Measurements from ENCODE around the gene SLC38A4. TPM values are rescaled to one million over a fixed set of nuclear protein-coding genes. Genes with fewer than 3 reads are reported as not detected.
"Not testable (repeated sequence)": the region's sequence is repeated elsewhere in the genome, so short reads cannot be mapped to it uniquely, and the experiment has no call there.

SLC38A4 gene
- total and polyA plus RNA-seq, 2 donors (not counting 1 experiment from before 2014, with no cell fraction given): not detected

- intact Hi-C loops (cut with micrococcal nuclease): no loop called here
- CTCF ChIA-PET: no interaction called here
- Histone ChIP-seq H2AFZ (ENCODE audit: insufficient read depth, low read depth, low read length, poor library complexity, severe bottlenecking) (no peak overlapping the region), H3K4me1 (ENCODE audit: control insufficient read depth in 2 of 2, insufficient read depth in 2 of 2, low read length in 2 of 2) (no peaks in the 10 kb centered on the region), H3K27me3 (replicated peaks in 1 of 4; ENCODE audit: control extremely low read depth in 1 of 4, control insufficient read depth in 3 of 4, insufficient read depth in 4 of 4, low read length in 3 of 4) (no peaks in the 10 kb centered on the region), H3K9ac (ENCODE audit: low read length) (no peak overlapping the region), H4K20me1 (ENCODE audit: control insufficient read depth, insufficient read depth, low read length, poor library complexity, severe bottlenecking) (no peaks in the 10 kb centered on the region), H3K36me3 (replicated peaks in 1 of 2; ENCODE audit: control extremely low read depth in 1 of 2, control insufficient read depth in 1 of 2, extremely low read depth in 1 of 2, insufficient read depth in 2 of 2, low read length in 1 of 2) (no peaks in the 10 kb centered on the region), H3K9me3 (ENCODE audit: control extremely low read depth in 1 of 3, control insufficient read depth in 2 of 3, insufficient read depth in 1 of 3, low read length in 2 of 3) (peaks cover 0 to 28% (median 4%) of the 10 kb centered on the region in 3 donors), H3K4me2 (replicated peaks; ENCODE audit: low read depth, low read length, poor library complexity, severe bottlenecking) (no peak overlapping the region), H3K79me2 (ENCODE audit: control insufficient read depth, insufficient read depth, low read length) (no peaks in the 10 kb centered on the region), H3K27ac (ENCODE audit: low read length in 2 of 2) (no peak overlapping the region), H3K4me3 (ENCODE audit: control extremely low read depth in 1 of 5, extremely low read depth in 1 of 5, insufficient read depth in 1 of 5, low read depth in 2 of 5, low read length in 4 of 5) (no peak overlapping the region)
- H3K9me3 Mint-ChIP-seq (ENCODE audit: insufficient read depth): peaks cover 5% of the 10 kb centered on the region
- TF ChIP-seq EZH2 (IDR thresholded peaks at IDR 0.05; ENCODE audit: borderline replicate concordance, insufficient read depth, low read depth, low read length, poor library complexity, severe bottlenecking): no peak
- TF ChIP-seq, protein P1, sequence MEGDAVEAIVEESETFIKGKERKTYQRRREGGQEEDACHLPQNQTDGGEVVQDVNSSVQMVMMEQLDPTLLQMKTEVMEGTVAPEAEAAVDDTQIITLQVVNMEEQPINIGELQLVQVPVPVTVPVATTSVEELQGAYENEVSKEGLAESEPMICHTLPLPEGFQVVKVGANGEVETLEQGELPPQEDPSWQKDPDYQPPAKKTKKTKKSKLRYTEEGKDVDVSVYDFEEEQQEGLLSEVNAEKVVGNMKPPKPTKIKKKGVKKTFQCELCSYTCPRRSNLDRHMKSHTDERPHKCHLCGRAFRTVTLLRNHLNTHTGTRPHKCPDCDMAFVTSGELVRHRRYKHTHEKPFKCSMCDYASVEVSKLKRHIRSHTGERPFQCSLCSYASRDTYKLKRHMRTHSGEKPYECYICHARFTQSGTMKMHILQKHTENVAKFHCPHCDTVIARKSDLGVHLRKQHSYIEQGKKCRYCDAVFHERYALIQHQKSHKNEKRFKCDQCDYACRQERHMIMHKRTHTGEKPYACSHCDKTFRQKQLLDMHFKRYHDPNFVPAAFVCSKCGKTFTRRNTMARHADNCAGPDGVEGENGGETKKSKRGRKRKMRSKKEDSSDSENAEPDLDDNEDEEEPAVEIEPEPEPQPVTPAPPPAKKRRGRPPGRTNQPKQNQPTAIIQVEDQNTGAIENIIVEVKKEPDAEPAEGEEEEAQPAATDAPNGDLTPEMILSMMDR (IDR thresholded peaks at IDR 0.05): no peak
- no peak overlapping the region for H3K27ac Mint-ChIP-seq
- no peak for ATAC-seq (ENCODE audit: low read depth)
- H3K4me1 Mint-ChIP-seq: no peaks in the 10 kb centered on the region
- H3K4me3 Mint-ChIP-seq: no peak overlapping the region
- H3K27me3 Mint-ChIP-seq: no peaks in the 10 kb centered on the region
- POLR2A ChIA-PET: no interaction called here
- DNase-seq: no peak
These were observed 31.7 kb upstream of the SLC38A4 start for GRCh38 chr12:46857486-46857885.

DNA sequence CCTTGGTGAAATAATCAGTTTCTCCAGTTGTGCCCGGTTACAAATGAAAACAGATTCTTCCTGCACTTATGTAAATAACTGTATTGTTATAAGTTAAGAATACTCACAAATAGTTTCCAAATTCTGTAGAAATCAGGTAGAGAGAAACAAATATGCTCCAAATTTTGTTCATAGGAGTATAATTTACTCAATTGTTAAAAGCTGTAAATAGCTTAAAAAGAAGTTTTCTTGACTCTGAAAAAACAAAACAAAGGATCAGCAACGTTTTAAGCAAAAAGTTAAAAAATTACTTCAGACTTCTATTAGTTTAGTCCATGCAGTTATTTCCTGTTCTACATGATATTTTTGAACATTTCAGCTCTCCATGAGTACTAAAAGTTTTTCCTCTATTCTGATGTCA, 30.0 kb upstream of the SLC38A4 start:
- no peaks in the 10 kb centered on the region for H3K79me2 ChIP-seq (ENCODE audit: control insufficient read depth, insufficient read depth, low read length)
- H3K4me1 ChIP-seq (ENCODE audit: control insufficient read depth in 2 of 2, insufficient read depth in 2 of 2, low read length in 2 of 2): no peaks in the 10 kb centered on the region
- CTCF ChIA-PET: no interaction called here
- H3K4me3 ChIP-seq (ENCODE audit: control extremely low read depth in 1 of 5, extremely low read depth in 1 of 5, insufficient read depth in 1 of 5, low read depth in 2 of 5, low read length in 4 of 5): no peak overlapping the region
- no peak overlapping the region for H3K27ac ChIP-seq (ENCODE audit: low read length in 2 of 2)
- POLR2A ChIA-PET: no interaction called here
- H3K9ac ChIP-seq (ENCODE audit: low read length): no peak overlapping the region
- H3K4me2 ChIP-seq (replicated peaks; ENCODE audit: low read depth, low read length, poor library complexity, severe bottlenecking): no peak overlapping the region
- no peaks in the 10 kb centered on the region for H3K36me3 ChIP-seq (replicated peaks in 1 of 2; ENCODE audit: control extremely low read depth in 1 of 2, control insufficient read depth in 1 of 2, extremely low read depth in 1 of 2, insufficient read depth in 2 of 2, low read length in 1 of 2)
- Mint-ChIP-seq H3K9me3 (ENCODE audit: insufficient read depth) (peaks cover 5% of the 10 kb centered on the region), H3K27ac (no peak overlapping the region), H3K4me1 (no peaks in the 10 kb centered on the region), H3K27me3 (no peaks in the 10 kb centered on the region), H3K4me3 (no peak overlapping the region)
- WGBS (ENCODE audit: insufficient coverage): no CpG with 5 or more reads among the region's 2 CpGs
- ATAC-seq (ENCODE audit: low read depth): no peak
- intact Hi-C loops (cut with micrococcal nuclease): no loop called here
- H3K9me3 ChIP-seq (ENCODE audit: control extremely low read depth in 1 of 3, control insufficient read depth in 2 of 3, insufficient read depth in 1 of 3, low read length in 2 of 3): peaks cover 0 to 28% (median 4%) of the 10 kb centered on the region in 3 donors
- DNase-seq: peak; percentile 3
- no peak overlapping the region for H2AFZ ChIP-seq (ENCODE audit: insufficient read depth, low read depth, low read length, poor library complexity, severe bottlenecking)
- H4K20me1 ChIP-seq (ENCODE audit: control insufficient read depth, insufficient read depth, low read length, poor library complexity, severe bottlenecking): no peaks in the 10 kb centered on the region
- TF ChIP-seq EZH2 (IDR thresholded peaks at IDR 0.05; ENCODE audit: borderline replicate concordance, insufficient read depth, low read depth, low read length, poor library complexity, severe bottlenecking): no peak
- TF ChIP-seq, protein P1 (IDR thresholded peaks at IDR 0.05): no peak
- H3K27me3 ChIP-seq (replicated peaks in 1 of 4; ENCODE audit: control extremely low read depth in 1 of 4, control insufficient read depth in 3 of 4, insufficient read depth in 4 of 4, low read length in 3 of 4): no peaks in the 10 kb centered on the region

- not testable (repeated sequence) for H3K27me3 Mint-ChIP-seq
These were observed 28.4 kb upstream of the SLC38A4 start for GRCh38 chr12:46854188-46854587.

More at GRCh38 chr12:46854188-46854587, 28.4 kb upstream of the SLC38A4 start:
- H2AFZ ChIP-seq (ENCODE audit: insufficient read depth, low read depth, low read length, poor library complexity, severe bottlenecking); H3K9me3 Mint-ChIP-seq (ENCODE audit: insufficient read depth); H3K4me2 ChIP-seq (replicated peaks; ENCODE audit: low read depth, low read length, poor library complexity, severe bottlenecking); ATAC-seq (ENCODE audit: low read depth); H4K20me1 ChIP-seq (ENCODE audit: control insufficient read depth, insufficient read depth, low read length, poor library complexity, severe bottlenecking); H3K4me1 ChIP-seq (ENCODE audit: control insufficient read depth in 2 of 2, insufficient read depth in 2 of 2, low read length in 2 of 2); H3K36me3 ChIP-seq (replicated peaks in 1 of 2; ENCODE audit: control extremely low read depth in 1 of 2, control insufficient read depth in 1 of 2, extremely low read depth in 1 of 2, insufficient read depth in 2 of 2, low read length in 1 of 2); H3K27ac Mint-ChIP-seq; DNase-seq; H3K27ac ChIP-seq (ENCODE audit: low read length in 2 of 2); POLR2A ChIA-PET; H3K79me2 ChIP-seq (ENCODE audit: control insufficient read depth, insufficient read depth, low read length); H3K4me3 ChIP-seq (ENCODE audit: control extremely low read depth in 1 of 5, extremely low read depth in 1 of 5, insufficient read depth in 1 of 5, low read depth in 2 of 5, low read length in 4 of 5); intact Hi-C loops (cut with micrococcal nuclease); H3K9ac ChIP-seq (ENCODE audit: low read length); H3K4me1 Mint-ChIP-seq; CTCF ChIA-PET; H3K4me3 Mint-ChIP-seq; H3K27me3 ChIP-seq (replicated peaks in 1 of 4; ENCODE audit: control extremely low read depth in 1 of 4, control insufficient read depth in 3 of 4, insufficient read depth in 4 of 4, low read length in 3 of 4): not testable (repeated sequence)
- peaks cover 0 to 28% (median 4%) of the 10 kb centered on the region in 3 donors for H3K9me3 ChIP-seq (ENCODE audit: control extremely low read depth in 1 of 3, control insufficient read depth in 2 of 3, insufficient read depth in 1 of 3, low read length in 2 of 3)

Data from B cell (primary cell).